Measurements from ENCODE around the gene RBM33. TPM values are rescaled to one million over a fixed set of nuclear protein-coding genes. Genes with fewer than 3 reads are reported as not detected.
A peak's percentile ranks its signal among the peaks of the same experiment; 100 is the strongest.

RBM33 gene
- total and polyA plus RNA-seq, 10 of the 15 experiments (the other 5 are each of a cell fraction or from before 2014, with no cell fraction given) = 4.7 to 67.2 (median 24.3) TPM

GRCh38 chr7:155710530-155710929, 66.1 kb downstream of the RBM33 start:
- no peaks in the 10 kb centered on the region for H3K9me3 ChIP-seq (replicated peaks; ENCODE audit: control insufficient read depth, insufficient read depth, low read length)
- 50% methylated on average over 1 of the region's 1 CpG for WGBS (ENCODE audit: insufficient coverage, insufficient replicate concordance, low lambda C conversion rate, missing lambda C conversion rate)
- in situ Hi-C loops (cut with MboI) (no loop called here), intact Hi-C loops (cut with micrococcal nuclease; ENCODE audit: unreplicated experiment) (no loop called here)
- BruUV-seq (replicated peaks) = no TSS peak
- H3K79me2 ChIP-seq (ENCODE audit: control insufficient read depth, insufficient read depth, low read length) = peaks cover 11% of the 10 kb centered on the region
- H3K27me3 ChIP-seq (replicated peaks in 1 of 2; ENCODE audit: control insufficient read depth in 2 of 2, insufficient read depth in 2 of 2, low read length in 1 of 2) = no peaks in the 10 kb centered on the region
- SMC1A ChIA-PET (ENCODE audit: uncharacterized antibody, unreplicated experiment) = interaction anchor here (1.3 to 2.6 kb wide), 4 partner anchors 10 to 17 kb away, joined by 4 to 10 read pairs (median 6); no protein-coding TSS in a partner anchor
- no peak for TF ChIP-seq ZNF217 (IDR thresholded peaks at IDR 0.05)
- no peak for TF ChIP-seq RUNX3 (IDR thresholded peaks at IDR 0.05; ENCODE audit: low read length)
- TF ChIP-seq MYB (IDR thresholded peaks at IDR 0.05; ENCODE audit: borderline replicate concordance, low read depth, low read length) = no peak
- TF ChIP-seq REST (IDR thresholded peaks at IDR 0.05; ENCODE audit: low read depth, low read length) = no peak
- TF ChIP-seq, protein P1, sequence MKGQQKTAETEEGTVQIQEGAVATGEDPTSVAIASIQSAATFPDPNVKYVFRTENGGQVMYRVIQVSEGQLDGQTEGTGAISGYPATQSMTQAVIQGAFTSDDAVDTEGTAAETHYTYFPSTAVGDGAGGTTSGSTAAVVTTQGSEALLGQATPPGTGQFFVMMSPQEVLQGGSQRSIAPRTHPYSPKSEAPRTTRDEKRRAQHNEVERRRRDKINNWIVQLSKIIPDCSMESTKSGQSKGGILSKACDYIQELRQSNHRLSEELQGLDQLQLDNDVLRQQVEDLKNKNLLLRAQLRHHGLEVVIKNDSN (IDR thresholded peaks at IDR 0.05; ENCODE audit: borderline replicate concordance, extremely low read length, insufficient read depth, low read depth, low read length) = no peak
- TF ChIP-seq CBX5 (IDR thresholded peaks at IDR 0.05; ENCODE audit: low read depth) = no peak
- TF ChIP-seq NR2F1 (conservative IDR thresholded peaks at IDR 0.05) = no peak
- no peak for TF ChIP-seq RCOR1 (conservative IDR thresholded peaks at IDR 0.05; ENCODE audit: low read depth, low read length)
- TF ChIP-seq STAT1 (conservative IDR thresholded peaks at IDR 0.05) = no peak
- no peak for TF ChIP-seq CHD4 (IDR thresholded peaks at IDR 0.05)
- TF ChIP-seq POLR2AphosphoS5 (IDR thresholded peaks at IDR 0.05; ENCODE audit: low read length) = no peak
- no peak for TF ChIP-seq PAX8 (IDR thresholded peaks at IDR 0.05)
- no peak for TF ChIP-seq ZNF274 (IDR thresholded peaks at IDR 0.05; ENCODE audit: insufficient read depth, insufficient read length)
- TF ChIP-seq NR2C1 (IDR thresholded peaks at IDR 0.05) = no peak
- TF ChIP-seq SIN3A (IDR thresholded peaks at IDR 0.05; ENCODE audit: low read depth, low read length) = no peak
- TF ChIP-seq, protein P2, sequence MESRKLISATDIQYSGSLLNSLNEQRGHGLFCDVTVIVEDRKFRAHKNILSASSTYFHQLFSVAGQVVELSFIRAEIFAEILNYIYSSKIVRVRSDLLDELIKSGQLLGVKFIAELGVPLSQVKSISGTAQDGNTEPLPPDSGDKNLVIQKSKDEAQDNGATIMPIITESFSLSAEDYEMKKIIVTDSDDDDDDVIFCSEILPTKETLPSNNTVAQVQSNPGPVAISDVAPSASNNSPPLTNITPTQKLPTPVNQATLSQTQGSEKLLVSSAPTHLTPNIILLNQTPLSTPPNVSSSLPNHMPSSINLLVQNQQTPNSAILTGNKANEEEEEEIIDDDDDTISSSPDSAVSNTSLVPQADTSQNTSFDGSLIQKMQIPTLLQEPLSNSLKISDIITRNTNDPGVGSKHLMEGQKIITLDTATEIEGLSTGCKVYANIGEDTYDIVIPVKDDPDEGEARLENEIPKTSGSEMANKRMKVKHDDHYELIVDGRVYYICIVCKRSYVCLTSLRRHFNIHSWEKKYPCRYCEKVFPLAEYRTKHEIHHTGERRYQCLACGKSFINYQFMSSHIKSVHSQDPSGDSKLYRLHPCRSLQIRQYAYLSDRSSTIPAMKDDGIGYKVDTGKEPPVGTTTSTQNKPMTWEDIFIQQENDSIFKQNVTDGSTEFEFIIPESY (IDR thresholded peaks at IDR 0.05) = no peak
- TF ChIP-seq, protein P3, sequence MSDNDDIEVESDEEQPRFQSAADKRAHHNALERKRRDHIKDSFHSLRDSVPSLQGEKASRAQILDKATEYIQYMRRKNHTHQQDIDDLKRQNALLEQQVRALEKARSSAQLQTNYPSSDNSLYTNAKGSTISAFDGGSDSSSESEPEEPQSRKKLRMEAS (IDR thresholded peaks at IDR 0.05; ENCODE audit: low read depth, low read length) = no peak
- TF ChIP-seq ESRRA (IDR thresholded peaks at IDR 0.05; ENCODE audit: low read length) = no peak
- ATAC-seq = no peak; the same call in 2 of the 3 replicates
- POLR2A ChIA-PET = interaction anchor here (0.6 to 0.8 kb wide), 3 partner anchors 14 to 1639 kb away, joined by 3 to 5 read pairs (median 3); no protein-coding TSS in a partner anchor
- H3K4me1 ChIP-seq (ENCODE audit: control insufficient read depth, insufficient read depth, low read length) = peaks cover 6% of the 10 kb centered on the region
- H3K9ac ChIP-seq (ENCODE audit: control insufficient read depth, insufficient read depth, low read length) = no peak overlapping the region; the same call in 1 of the 2 replicates
- no peak overlapping the region for H3K4me3 ChIP-seq
- peak overlapping the region; percentile 23; the same call in 1 of the 2 replicates for H3K4me2 ChIP-seq (ENCODE audit: control insufficient read depth, insufficient read depth)
- peaks cover 24 to 53% of the 10 kb centered on the region in 2 experiments for H3K36me3 ChIP-seq (ENCODE audit: control insufficient read depth in 2 of 2, insufficient read depth in 2 of 2, low read length in 1 of 2)
- DNase-seq (ENCODE audit: low read depth, low spot score) = no peak
- H3K27ac ChIP-seq (ENCODE audit: control insufficient read depth, insufficient read depth) = peak overlapping the region; percentile 44
- H4K20me1 ChIP-seq (ENCODE audit: control insufficient read depth, insufficient read depth) = no peaks in the 10 kb centered on the region; the same call in 1 of the 2 replicates
- FAIRE-seq = no peak
- CTCF ChIA-PET = interaction anchor here (0.7 to 1.6 kb wide), 3 partner anchors 10 to 111 kb away, joined by 3 to 4 read pairs (median 4); no protein-coding TSS in a partner anchor
- RAD21 ChIA-PET (ENCODE audit: unreplicated experiment) = interaction anchor here (0.9 to 1.9 kb wide), 2 partner anchors 21 to 112 kb away, joined by 3 to 5 read pairs; no protein-coding TSS in a partner anchor
- H2AFZ ChIP-seq (ENCODE audit: control insufficient read depth, low read depth, low read length) = no peak overlapping the region
